ENCODE measurements around the gene RBM19. TPM values are rescaled to one million over a fixed set of nuclear protein-coding genes. Genes with fewer than 3 reads are reported as not detected.

RBM19 gene
- total RNA-seq, 1 donor from 2014 or later, result 18.4 TPM

- DNase-seq, result no peak
Observed at GRCh38 chr12:113852695-113853490, 113.2 kb downstream of the RBM19 start.

DNA sequence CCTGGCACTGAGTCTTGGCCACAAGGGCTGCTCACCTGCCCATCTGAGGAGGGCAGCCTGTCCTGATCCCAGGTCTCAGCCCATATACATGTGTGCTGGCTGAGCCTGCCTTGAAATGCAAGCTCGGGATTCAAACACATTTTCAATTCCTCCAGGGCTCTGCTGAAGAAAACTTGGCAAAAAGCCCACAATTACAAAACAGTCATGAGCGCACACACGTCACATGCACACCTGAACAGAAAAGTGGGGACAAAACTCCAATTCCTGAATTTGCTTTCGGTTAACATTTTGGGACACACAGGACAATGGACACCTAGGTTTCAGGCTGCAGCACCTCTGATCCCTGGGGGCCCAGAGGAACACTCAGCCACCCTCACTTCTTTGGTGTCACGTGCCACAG, 113.9 kb downstream of the RBM19 start:
- DNase-seq, result no peak

GRCh38 chr12:113850309-113851056, 115.6 kb downstream of the RBM19 start:
- no peak for DNase-seq

GRCh38 chr12:113847856-113848255, 118.3 kb downstream of the RBM19 start:
- DNase-seq, result no peak

DNA sequence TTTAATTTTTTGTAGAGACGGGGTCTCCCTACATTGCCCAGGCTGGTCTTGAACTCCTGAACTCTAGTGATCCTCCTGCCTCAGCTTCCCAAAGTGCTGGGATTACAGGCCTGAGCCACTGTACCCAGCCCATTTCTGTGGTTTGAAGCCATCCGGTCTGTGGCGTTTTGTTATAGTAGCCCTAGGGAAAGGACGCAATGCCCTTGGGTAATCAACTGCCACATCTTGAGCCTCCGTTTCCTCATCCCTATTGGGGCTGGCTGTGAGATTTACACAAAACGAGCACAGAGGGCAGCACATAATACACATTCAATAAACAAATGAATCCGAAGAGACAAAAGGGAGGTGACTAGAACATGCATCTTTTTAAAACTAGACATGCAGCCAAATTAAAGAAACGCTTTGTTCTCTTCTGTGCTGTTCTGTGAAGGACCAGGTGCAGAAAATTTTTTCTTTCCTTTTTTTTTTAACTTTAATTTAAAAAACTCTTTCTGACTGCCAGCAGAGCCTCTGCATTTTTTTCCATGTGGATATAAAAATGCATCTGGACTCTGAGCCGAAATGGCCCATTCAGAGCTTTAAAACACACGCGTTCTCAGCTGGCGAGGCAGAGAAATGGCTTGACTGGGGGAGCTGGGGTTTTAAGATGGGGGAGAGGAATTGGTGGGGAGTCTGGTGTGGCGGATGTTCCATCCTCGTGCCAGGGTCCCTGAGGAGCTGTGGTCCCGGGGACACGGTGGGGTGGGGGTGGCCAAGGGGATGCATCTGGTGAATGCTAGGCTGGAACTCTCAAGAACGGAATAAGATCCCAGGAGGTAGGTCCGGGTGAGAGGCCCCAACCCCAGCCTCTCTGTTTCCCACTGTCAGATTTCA, 119.0 kb downstream of the RBM19 start:
- DNase-seq, result no peak

- no peak for DNase-seq
Observed at GRCh38 chr12:113845900-113846674, 120.0 kb downstream of the RBM19 start.

DNA sequence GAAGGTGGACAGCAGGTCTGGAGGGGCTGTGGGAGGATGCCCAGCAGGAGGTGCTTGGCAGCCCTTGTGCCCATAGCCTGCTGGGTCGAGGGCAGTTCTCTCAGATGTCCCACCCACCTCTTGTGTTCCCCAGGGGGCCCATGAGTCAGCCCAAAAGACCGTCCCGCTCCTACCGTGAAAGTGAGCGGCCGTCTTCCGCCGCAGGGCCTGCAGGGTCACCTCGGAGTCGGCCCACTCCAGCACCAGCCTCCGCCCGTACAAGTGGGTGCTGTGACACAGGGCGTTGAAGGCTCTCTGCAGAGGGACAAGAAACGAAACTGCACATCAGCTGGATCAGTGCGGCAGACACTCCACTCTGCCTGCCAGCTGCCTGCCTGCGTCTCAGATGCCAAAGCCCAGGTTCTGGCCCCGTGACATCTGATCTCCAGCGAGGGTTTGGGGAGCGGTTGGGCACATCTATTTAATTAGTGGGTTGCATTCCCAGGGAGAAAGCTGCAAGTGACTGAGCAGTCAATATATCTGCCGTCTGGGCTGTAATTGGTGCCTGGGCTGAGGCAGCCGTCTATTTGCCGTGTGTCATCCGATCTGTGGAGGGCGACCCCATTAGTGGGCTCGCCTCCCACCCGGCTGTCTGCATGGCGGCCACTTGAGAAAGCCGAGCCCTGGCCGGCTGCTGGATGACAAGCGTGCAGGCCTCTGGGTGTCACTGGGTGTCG, 121.5 kb downstream of the RBM19 start:
- no peak for DNase-seq

DNA sequence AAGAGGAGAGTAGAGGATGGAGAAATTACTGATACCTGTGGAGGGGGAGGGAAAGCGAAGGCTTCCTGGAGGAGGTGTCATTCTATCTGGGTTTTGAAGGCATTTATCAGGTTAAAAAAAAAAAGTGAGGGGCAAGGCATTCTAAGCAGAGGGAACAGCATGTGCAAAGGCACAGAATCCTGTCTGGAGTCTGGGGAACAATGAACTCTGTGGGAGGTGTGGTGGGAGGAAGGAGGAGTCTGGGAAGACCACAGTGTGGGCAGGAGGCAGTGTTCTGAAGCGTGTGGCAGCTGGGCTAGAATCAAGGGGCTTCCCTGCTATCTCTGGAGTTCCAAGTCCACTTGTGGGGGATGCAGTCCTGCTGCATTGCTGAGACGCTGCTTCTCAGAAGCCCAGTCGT, 123.4 kb downstream of the RBM19 start:
- DNase-seq, result no peak

- DNase-seq, result no peak
Observed at GRCh38 chr12:113841786-113842185, 124.3 kb downstream of the RBM19 start.

- DNase-seq, result no peak
Observed at GRCh38 chr12:113840401-113841042, 125.6 kb downstream of the RBM19 start.

- DNase-seq, result no peak
Observed at GRCh38 chr12:113838896-113839295, 127.2 kb downstream of the RBM19 start.

DNA sequence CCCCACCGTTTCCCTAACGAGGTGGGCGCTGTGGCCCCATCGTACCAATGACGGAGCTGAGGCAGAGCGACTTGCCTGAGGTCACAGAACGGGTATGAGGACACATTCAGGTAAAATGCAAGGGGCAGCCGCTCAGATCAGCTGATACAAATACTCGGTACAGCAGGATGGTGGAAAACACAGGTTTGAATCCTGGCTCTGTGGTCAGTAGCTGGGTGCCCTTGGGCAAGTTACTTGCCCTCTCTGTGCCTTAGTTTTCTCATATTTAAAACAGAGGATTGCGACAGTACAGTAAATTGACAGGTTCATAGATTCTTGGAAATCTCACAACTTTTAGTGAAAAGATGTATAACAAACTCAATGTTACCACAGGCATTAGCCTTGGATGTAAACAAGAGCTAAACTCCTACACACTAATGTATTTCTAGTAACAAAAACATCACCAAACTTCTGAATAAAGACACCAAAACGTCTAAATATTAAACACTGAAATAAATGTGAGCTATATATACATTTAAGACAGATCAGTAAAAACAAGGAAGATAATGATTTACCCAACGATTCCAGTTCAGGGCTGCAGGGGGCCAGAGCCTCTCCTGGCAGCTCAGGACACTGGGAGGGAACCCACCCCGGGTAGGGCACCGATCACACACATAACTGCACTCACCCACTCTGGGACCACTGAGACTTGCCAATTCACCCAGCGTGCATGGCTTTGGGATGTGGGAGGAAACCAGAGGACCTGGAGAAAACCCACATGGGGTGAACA, 128.4 kb downstream of the RBM19 start:
- no peak for DNase-seq

GRCh38 chr12:113837084-113837483, 129.0 kb downstream of the RBM19 start:
- no peak for DNase-seq

DNA sequence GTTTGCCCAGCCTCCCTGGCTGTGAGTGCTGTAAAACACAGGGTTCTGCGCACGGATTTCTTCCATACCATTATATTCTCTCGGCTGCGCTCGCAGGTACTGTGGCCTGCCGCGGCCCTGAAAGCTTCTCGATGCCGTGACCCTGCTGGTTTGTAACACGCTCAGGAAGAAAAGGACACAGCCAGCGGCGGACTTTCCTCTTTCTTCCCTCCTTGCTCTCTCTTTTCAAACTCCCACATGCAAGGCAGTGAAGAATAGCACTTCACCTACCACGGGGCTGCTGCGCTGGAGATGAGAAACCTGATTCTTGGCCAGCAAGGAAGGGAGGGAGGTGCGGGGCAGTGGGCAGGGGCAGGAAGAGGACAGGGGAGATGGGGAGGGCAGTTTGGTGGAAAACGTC, 130.2 kb downstream of the RBM19 start:
- DNase-seq, result no peak

DNA sequence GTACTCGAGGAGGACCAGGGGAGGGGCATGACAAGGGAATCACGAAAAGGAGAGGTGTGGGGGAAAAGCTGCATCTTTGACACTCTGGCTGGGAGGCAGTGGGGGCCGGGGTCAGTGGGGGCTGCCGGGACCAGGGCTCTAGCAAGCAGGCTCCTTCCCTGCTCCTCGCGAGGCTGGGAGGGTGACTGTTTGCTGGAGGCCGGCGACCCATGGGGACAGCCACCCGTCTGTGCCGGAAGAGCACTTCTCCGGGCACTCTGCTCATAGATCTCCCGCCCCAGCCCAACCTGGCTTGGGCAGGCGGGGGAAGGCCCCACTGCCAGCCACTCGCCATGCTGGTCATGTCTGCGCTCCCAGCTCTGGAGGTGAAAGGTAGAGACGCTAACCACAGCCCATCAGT, 130.7 kb downstream of the RBM19 start:
- no peak for DNase-seq

DNA sequence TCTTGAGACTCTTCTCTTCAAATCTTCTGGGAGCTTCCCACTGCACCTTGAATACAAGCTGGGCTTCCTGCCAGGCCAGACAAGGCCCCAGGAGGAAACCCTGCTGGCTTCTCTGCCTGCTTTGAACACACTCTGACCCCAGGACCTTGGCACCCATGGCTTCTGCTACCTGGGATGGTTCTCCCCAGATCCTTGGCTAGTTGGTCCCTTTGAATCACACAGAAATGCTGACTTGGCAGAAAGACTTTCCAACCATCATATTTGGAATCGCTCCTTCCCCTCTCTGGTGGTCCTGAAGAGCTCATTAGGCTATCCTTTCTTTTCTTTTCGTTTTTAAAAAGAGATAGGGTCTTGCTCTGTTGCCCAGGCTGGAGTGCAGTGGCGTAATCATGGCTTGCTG, 132.7 kb downstream of the RBM19 start:
- DNase-seq, result no peak

GRCh38 chr12:113831476-113831875, 134.6 kb downstream of the RBM19 start:
- DNase-seq, result no peak

DNA sequence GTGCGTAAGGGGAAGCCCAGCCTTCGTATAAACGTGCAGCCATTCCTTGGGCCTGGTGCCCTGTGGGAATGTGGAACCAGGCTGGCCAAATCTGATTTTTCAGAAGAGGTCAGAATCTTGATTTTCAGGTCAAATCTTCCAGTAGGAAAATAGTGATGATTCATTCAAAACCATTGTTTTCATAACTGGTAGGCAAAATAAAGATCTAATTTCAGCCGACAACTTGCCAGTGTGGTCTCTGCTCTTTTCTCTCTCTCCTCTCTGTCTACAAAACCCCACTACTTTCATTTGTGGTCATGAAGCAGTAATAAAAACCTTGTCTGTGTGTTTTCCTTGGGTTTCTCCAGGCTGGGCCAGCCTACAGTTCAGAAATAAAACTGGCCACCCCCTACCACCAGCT, 135.1 kb downstream of the RBM19 start:
- DNase-seq, result no peak

DNA sequence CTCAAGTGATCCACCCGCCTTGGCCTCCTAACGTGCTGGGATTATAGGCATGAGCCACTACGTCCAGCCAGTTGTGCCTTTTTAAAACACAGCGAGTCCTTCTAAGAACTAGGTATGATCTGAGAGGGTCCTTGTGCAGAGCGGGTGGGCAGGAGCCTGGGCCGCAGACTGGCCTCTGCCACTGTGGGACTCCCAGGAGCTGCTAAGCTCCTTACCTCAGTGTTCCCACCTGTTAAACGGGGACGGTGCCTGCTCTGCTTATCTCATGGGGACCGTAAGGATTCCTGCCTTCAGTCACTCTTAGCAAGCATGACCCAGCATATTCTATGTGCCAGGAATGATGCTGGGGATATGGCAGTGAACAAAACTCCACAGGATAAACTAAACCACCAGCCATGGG, 136.9 kb downstream of the RBM19 start:
- DNase-seq, result no peak

DNA sequence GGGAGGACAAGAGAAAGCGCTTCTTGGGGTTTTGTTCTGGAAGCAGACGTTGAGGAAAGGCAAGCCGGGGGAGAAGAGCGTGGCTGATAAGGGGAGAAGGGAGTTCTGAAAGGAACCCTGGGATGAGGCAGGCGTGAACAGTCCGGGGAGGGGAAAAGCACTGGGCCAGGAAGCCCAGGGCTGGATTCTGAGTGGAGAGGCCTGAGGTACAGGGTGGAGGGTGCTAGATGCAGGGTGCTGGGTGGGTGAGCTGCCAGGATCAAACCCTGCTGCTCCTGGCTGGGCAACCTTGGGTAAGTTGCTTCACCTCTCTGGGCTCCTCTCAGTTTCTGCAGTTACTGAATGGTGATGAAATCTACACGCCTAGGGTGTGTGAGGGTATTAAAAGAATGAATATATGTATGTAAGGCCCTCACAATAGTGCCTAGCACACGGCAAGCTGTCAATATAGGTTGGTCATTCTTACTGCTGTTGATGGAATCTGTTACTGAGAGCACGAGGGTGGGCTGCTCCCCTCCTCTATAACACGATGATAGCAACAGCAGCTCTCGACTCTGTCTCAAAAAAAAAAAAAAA, 138.5 kb downstream of the RBM19 start:
- no peak for DNase-seq

Data from occipital lobe (tissue), 2 donors.